ENCODE results near the gene LYRM2.
A peak's percentile ranks its signal among the peaks of the same experiment; 100 is the strongest.

Gene LYRM2

DNA sequence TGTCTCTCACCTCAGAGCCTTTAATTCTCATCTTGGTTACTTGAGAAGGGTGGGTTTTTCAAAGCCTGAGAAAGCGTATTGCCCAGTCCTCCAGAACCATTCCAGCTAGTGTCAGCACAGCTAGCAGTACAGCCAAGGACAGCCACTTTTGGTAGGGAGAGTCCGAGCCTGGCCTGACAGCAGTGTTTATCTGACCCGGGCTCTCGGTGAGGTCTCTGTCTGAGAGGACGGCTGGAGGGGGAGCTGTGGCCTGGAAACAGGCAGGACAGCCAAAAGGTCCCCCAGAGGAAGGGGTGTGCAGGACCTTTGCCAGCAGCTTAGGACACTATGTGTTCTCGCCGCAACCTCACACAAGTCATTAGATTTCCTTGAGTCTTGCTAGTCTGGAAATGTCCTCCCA is 38.8 kb downstream of the LYRM2 start:
- in situ Hi-C loops (cut with MboI; ENCODE audit: low sequenced_read_pairs) = loop anchor here (25.0 kb wide), 1 partner anchor 612 kb away; no protein-coding TSS in a partner anchor
- Histone ChIP-seq H3K36me3 (replicated peaks) (no peaks in the 10 kb centered on the region), H3K4me1 (no peaks in the 10 kb centered on the region), H3K4me3 (no peak overlapping the region), H3K27me3 (ENCODE audit: low read depth) (no peaks in the 10 kb centered on the region), H3K9me3 (no peaks in the 10 kb centered on the region)
- no peak for DNase-seq (ENCODE audit: low spot score in 2 of 2)

DNA sequence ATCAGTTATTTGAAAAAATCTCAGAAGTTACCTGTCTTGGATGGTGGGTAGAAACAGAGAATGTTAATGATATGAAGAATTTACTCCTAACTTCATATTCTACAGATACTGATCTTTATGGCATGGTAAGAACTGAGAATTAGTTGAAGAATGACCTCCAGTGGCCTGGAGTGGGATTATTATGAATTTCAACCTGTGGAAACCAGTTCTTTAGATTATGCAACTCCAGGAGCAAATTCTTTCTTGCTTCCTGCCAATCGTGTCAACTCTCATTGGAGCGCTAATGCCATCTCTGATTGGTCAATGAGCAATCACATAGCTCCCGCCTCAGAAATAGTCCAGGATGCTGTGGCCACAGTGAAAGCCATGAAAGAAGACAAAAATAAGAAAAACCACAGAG is 40.6 kb downstream of the LYRM2 start:
- Histone ChIP-seq H3K9me3 (no peaks in the 10 kb centered on the region), H3K4me3 (no peak overlapping the region), H3K4me1 (no peaks in the 10 kb centered on the region), H3K27me3 (ENCODE audit: low read depth) (no peaks in the 10 kb centered on the region), H3K36me3 (replicated peaks) (no peaks in the 10 kb centered on the region)
- in situ Hi-C loops (cut with MboI; ENCODE audit: low sequenced_read_pairs) = no loop called here
- DNase-seq (ENCODE audit: low spot score in 2 of 2) = peak; percentile 50 to 55

DNA sequence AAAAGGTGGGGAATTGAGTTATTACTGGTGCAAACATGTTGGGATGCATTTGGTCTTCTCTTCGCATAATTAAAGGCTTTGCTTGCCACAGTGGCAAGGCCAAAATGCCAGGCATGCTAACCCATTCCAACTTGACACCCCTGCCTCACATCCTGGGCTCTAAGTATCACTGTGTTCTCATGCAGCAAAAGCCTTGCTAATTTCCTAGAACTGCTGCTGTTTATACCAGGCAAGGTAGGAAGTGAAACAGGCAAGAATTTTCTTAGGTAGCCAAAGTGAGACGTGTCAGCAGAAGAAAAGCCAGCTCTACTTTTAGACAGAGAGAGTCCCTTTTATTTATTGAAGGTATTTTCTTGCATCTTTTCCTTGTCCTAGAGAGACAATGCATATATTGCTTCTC is 41.2 kb downstream of the LYRM2 start:
- Histone ChIP-seq H3K27me3 (ENCODE audit: low read depth) (no peaks in the 10 kb centered on the region), H3K4me1 (no peaks in the 10 kb centered on the region), H3K36me3 (replicated peaks) (no peaks in the 10 kb centered on the region), H3K4me3 (no peak overlapping the region), H3K9me3 (no peaks in the 10 kb centered on the region)
- in situ Hi-C loops (cut with MboI; ENCODE audit: low sequenced_read_pairs) = no loop called here
- no peak for DNase-seq (ENCODE audit: low spot score in 2 of 2)

DNA sequence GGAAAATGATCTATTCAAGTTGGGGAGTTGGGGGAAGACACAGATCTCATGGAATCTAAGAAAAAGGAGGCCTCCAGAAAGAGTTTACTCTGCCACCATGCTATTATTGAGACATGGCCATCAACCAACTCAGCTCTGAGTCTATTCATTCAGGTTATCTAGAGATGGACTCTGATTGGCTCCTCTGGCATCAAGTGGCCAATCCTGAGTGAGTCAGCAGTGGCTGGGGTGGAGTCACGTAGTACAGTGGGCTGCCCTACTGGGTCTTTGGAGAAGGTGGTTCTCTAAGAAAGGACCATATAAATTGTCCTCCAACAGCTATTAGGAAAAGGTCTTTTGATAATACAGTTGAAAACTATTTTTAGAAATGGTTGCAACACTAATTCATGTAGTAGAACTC is 42.1 kb downstream of the LYRM2 start:
- DNase-seq (ENCODE audit: low spot score in 2 of 2) = no peak
- no peaks in the 10 kb centered on the region for H3K4me1 ChIP-seq
- in situ Hi-C loops (cut with MboI; ENCODE audit: low sequenced_read_pairs) = no loop called here
- H3K9me3 ChIP-seq = no peaks in the 10 kb centered on the region
- no peaks in the 10 kb centered on the region for H3K36me3 ChIP-seq (replicated peaks)
- no peak overlapping the region for H3K4me3 ChIP-seq
- no peaks in the 10 kb centered on the region for H3K27me3 ChIP-seq (ENCODE audit: low read depth)

DNA sequence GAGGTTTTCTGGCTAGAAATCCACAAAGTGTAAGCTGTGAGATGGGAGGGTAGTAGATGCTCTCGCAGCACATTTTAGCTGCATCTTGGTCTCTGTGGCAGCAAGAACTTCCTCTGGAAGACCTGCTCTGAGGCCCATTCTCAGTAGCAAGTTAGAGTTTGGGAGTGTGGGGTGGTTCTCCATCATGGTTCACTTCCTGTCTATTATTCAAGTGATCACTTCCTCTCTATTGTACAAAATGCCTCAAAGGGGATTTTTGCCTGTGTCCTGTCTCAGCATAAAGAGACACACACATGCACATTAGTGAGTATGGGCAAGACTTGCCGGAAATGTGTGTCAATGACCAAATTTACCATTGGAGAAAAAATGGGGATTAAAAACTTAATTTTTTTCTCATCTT is 42.5 kb downstream of the LYRM2 start:
- no peaks in the 10 kb centered on the region for H3K27me3 ChIP-seq (ENCODE audit: low read depth)
- no peaks in the 10 kb centered on the region for H3K4me1 ChIP-seq
- no peaks in the 10 kb centered on the region for H3K9me3 ChIP-seq
- H3K4me3 ChIP-seq = no peak overlapping the region
- in situ Hi-C loops (cut with MboI; ENCODE audit: low sequenced_read_pairs) = no loop called here
- DNase-seq (ENCODE audit: low spot score in 2 of 2) = no peak
- H3K36me3 ChIP-seq (replicated peaks) = no peaks in the 10 kb centered on the region

DNA sequence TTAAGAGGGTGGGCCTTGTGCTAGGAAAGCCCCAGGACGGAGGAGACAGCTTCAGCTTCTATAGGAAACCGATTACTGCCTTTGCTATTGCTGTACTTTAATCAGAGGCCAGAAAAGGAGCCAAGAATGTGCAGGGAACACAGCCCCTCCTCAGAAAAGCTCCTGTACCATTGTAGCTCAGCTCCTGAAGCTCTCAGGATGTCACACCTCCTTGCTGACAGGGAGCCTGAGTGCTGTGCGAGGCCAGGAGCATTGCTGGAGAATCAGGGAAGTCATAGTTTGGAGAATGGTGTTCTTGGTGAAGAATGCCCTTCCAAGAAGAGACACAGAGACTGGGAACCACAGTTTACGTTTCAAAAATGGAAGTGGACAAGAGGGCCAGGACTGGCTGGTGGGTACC is 46.8 kb downstream of the LYRM2 start:
- H3K4me1 ChIP-seq = no peaks in the 10 kb centered on the region; the same call in 1 of the 2 replicates

DNA sequence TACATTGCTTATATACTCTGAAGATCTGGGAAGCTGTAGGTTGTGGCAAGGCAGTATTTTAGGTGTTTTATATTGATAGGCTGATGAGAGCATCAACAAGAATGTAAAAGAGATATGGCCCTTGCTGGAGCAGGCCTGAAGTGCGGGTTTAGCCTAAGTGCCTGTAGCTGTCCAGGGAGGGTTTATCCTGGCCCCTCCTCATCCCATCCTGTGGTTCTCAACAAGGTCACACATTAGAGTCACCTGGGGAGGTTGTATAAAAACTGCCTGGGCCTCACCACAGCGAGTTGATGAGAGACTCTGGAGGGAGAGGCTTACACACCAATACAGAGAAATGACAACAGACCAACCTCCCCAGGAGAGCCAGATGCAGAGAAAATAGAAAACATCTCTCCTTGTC is 48.4 kb downstream of the LYRM2 start:
- DNase-seq (ENCODE audit: low spot score in 2 of 2) = no peak

More for the DNA sequence above, 46.8 kb downstream of the LYRM2 start:
- Histone ChIP-seq H3K27me3 (ENCODE audit: low read depth) (no peaks in the 10 kb centered on the region), H3K4me3 (no peak overlapping the region), H3K9me3 (no peaks in the 10 kb centered on the region), H3K36me3 (replicated peaks) (no peaks in the 10 kb centered on the region)
- in situ Hi-C loops (cut with MboI; ENCODE audit: low sequenced_read_pairs) = no loop called here
- DNase-seq (ENCODE audit: low spot score in 2 of 2) = no peak

DNA sequence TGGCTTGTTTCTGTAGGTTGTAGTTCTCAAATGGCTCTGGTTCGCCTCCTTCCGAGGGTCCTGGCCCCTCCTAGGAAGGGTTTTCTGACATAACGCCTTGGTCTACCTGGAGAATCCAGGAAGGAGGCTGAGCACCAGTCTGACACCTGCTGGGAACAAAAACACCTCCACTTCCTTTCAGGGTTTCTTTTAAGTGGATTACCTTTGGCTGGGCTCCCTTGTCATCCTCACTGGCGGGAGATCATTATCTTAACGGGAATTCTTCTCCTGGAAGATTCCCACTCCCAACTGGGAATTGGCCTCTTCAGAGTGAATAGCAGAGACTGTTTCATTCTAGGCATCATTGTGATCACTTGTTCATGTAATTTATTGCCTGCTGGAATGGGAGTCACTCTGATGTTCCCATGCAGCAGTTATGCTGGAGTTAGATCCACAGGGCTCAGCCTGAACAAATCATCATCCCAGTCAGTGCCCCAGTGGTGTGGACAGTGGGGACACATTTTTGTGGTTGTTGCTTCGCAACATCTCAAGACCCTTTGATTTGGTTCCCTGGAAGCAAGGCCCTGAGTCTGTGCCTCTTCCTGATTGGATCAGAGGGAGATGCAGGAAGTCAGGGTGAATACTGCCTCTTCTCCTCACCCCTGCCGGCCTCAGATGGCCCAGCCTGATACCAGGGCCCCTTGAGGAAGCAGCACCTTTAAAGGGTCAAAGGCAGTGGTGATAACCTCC is 49.1 kb downstream of the LYRM2 start:
- DNase-seq (ENCODE audit: low spot score in 2 of 2) = no peak
- Histone ChIP-seq H3K9me3 (no peaks in the 10 kb centered on the region), H3K4me3 (no peak overlapping the region), H3K4me1 (no peaks in the 10 kb centered on the region; the same call in 1 of the 2 replicates), H3K36me3 (replicated peaks) (no peaks in the 10 kb centered on the region), H3K27me3 (ENCODE audit: low read depth) (no peaks in the 10 kb centered on the region)
- in situ Hi-C loops (cut with MboI; ENCODE audit: low sequenced_read_pairs) = no loop called here

More for the DNA sequence above, 48.4 kb downstream of the LYRM2 start:
- no peaks in the 10 kb centered on the region for H3K36me3 ChIP-seq (replicated peaks)
- no peak overlapping the region for H3K4me3 ChIP-seq
- no peaks in the 10 kb centered on the region for H3K27me3 ChIP-seq (ENCODE audit: low read depth)
- H3K9me3 ChIP-seq = no peaks in the 10 kb centered on the region
- in situ Hi-C loops (cut with MboI; ENCODE audit: low sequenced_read_pairs) = no loop called here
- H3K4me1 ChIP-seq = no peaks in the 10 kb centered on the region; the same call in 1 of the 2 replicates

DNA sequence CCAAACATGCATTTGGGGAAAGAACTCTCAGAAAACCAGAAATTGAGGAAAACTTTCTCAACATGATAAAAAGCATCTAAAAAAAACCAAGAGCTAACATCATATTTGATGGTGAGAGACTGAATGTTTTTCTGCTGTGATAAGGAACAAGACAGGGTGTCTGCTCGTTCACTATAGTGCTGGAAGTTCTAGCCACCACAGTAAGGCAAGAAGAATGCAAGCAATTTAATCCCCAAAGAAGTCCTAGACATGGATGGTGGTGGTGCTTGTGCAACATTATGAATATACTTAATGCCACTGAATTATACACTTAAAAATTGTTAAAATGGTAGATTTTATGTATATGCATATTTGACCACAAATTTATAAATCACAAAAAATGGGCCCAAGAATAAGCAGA is 53.4 kb downstream of the LYRM2 start:
- Histone ChIP-seq H3K4me3 (no peak overlapping the region), H3K36me3 (replicated peaks) (no peaks in the 10 kb centered on the region), H3K27me3 (ENCODE audit: low read depth) (no peaks in the 10 kb centered on the region), H3K4me1 (no peaks in the 10 kb centered on the region; the same call in 1 of the 2 replicates), H3K9me3 (no peaks in the 10 kb centered on the region)
- DNase-seq (ENCODE audit: low spot score in 2 of 2) = no peak
- in situ Hi-C loops (cut with MboI; ENCODE audit: low sequenced_read_pairs) = no loop called here

DNA sequence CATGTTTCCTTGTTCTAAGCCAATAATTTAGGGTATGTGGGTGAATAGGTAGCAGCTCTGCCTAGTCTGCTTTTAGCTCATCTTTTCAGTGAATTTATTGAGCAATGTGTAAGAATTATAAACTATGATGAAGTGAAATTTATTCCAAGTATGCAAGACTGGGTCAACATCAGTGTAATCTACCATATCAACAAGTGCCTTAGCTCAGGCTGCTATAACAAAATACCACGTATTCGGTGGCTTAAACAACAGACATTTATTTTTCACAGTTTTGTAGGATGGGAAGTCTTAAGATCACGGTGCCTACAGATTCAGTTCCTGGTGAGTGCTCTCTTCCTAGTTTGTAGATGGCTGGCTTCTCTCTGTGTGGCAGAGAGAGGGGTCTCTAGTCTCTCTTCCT is 54.0 kb downstream of the LYRM2 start:
- in situ Hi-C loops (cut with MboI; ENCODE audit: low sequenced_read_pairs) = no loop called here
- no peak for DNase-seq (ENCODE audit: low spot score in 2 of 2)
- no peaks in the 10 kb centered on the region for H3K4me1 ChIP-seq
- no peaks in the 10 kb centered on the region for H3K36me3 ChIP-seq (replicated peaks)
- H3K4me3 ChIP-seq = no peak overlapping the region
- no peaks in the 10 kb centered on the region for H3K27me3 ChIP-seq (ENCODE audit: low read depth)
- H3K9me3 ChIP-seq = no peaks in the 10 kb centered on the region

DNA sequence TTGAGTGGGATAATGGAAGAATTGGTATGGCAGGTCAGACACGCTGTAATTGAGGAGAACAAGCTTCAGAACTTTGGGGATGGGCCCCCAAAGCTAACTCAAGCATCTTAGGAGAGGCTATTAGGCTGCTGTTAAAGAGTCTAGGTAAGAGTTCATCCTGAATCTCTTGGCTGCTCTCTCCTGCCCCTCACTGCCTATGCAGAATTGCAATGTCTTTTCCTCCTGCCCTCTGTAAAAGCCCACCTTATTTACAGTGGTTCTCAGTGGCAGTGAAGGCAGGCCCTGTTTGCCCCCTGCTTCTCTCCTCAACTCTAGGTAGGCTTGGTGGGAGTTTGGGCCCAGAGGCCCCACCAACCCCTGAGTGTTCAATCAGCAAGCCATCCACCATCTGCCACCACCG is 55.0 kb downstream of the LYRM2 start:
- Histone ChIP-seq H3K27me3 (ENCODE audit: low read depth) (no peaks in the 10 kb centered on the region), H3K36me3 (replicated peaks) (no peaks in the 10 kb centered on the region), H3K4me1 (no peaks in the 10 kb centered on the region), H3K4me3 (no peak overlapping the region), H3K9me3 (no peaks in the 10 kb centered on the region)
- no peak for DNase-seq (ENCODE audit: low spot score in 2 of 2)
- in situ Hi-C loops (cut with MboI; ENCODE audit: low sequenced_read_pairs) = no loop called here

DNA sequence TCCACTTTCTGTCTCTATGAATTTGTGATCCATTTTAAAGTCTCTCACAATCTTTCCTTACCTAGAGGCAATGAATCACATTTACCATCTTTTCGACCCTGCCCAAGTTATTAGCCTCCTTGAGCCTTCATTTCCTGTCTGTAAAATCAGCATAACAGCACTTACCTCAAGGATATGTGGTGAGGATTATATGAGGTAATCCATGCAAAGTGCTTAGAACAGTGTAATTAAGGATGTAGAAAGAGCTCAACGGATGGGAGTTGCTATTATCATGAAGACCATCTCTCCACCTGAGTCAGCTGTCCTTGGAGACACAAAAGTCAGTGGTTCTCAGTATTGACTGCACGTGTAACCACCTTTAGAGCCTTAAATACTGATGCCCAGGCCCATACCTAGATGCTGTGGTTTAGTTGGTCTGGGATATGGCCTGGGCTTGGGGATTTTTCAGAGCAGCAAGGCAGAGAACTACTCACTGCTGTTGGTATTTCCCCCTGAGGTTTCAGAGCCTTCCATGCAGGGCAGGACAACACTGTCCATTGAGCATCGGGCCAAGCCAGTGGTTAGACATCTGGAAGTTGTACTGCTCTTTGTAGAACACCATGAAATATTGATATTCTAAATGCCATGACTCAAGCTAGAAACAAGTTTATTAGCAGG is 55.8 kb downstream of the LYRM2 start:
- in situ Hi-C loops (cut with MboI; ENCODE audit: low sequenced_read_pairs) = no loop called here
- no peak for DNase-seq (ENCODE audit: low spot score in 2 of 2)
- Histone ChIP-seq H3K4me3 (no peak overlapping the region), H3K9me3 (no peaks in the 10 kb centered on the region), H3K4me1 (no peaks in the 10 kb centered on the region), H3K36me3 (replicated peaks) (no peaks in the 10 kb centered on the region), H3K27me3 (ENCODE audit: low read depth) (no peaks in the 10 kb centered on the region)

DNA sequence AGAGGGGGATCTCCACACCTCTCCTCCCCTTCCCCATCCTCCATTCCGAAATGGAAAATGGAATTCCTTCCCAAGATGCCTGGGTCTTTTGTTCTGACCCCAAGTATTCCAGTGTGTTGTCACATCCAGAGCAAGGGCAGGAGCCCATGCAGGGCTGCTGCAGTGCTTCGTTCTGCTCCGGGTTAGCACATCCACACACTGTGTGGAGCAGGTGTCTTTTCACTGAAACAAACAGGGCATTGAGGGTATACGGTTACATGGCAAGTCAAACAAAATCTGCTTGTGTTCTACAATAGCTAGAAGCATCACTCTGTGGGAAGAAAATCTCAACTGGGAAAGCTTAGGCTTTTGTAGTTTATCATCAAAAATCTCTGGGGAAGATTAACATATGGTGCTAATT is 56.9 kb downstream of the LYRM2 start:
- H3K36me3 ChIP-seq (replicated peaks) = no peaks in the 10 kb centered on the region
- in situ Hi-C loops (cut with MboI; ENCODE audit: low sequenced_read_pairs) = no loop called here
- no peak overlapping the region for H3K4me3 ChIP-seq
- no peaks in the 10 kb centered on the region for H3K9me3 ChIP-seq
- no peaks in the 10 kb centered on the region for H3K27me3 ChIP-seq (ENCODE audit: low read depth)
- DNase-seq (ENCODE audit: low spot score in 2 of 2) = no peak
- H3K4me1 ChIP-seq = no peaks in the 10 kb centered on the region

DNA sequence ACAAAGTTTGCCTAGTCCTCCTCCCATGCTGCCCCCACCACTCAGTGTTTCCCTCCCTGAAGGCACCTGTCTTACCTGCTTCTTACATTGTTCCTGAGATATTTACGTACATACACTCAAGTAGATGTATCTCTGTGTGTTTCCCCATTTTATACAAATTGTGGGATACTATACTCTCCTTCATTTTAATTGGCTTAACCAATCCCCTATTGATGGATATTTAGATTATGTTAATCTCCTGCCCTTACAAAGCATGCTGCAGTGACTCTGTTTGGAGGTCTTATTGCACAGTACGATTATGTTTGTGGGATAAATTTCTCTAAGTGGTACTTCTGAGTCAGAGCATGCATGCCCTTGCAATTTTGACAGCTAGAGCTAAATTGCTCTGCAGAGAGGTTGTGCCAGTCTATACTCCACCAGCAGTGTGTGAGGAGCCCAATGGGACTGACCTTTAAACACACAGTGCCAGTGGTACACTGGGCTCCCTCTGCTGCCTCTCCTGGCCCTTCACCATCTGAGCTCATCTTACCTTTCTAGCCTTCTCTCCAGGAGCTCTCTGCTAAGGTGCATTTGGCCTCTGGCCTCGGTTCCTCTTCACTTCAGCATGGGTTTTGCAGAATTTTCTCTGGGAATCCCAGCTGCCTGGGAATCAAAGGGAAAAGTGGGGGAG is 57.4 kb downstream of the LYRM2 start:
- H3K27me3 ChIP-seq (ENCODE audit: low read depth) = no peaks in the 10 kb centered on the region
- H3K4me1 ChIP-seq = no peaks in the 10 kb centered on the region
- DNase-seq (ENCODE audit: low spot score in 2 of 2) = no peak
- H3K36me3 ChIP-seq (replicated peaks) = no peaks in the 10 kb centered on the region
- no peak overlapping the region for H3K4me3 ChIP-seq
- no peaks in the 10 kb centered on the region for H3K9me3 ChIP-seq
- in situ Hi-C loops (cut with MboI; ENCODE audit: low sequenced_read_pairs) = no loop called here
